ENCODE results near the gene C5.

GRCh38 chr9:120970244-120970643 is 79.8 kb downstream of the C5 start:
- no peak for TF ChIP-seq CTCF (IDR thresholded peaks at IDR 0.05; ENCODE audit: poor library complexity)
- TF ChIP-seq EZH2 (IDR thresholded peaks at IDR 0.05; ENCODE audit: borderline replicate concordance): no peak
- no peak for TF ChIP-seq EZH2phosphoT487 (IDR thresholded peaks at IDR 0.05; ENCODE audit: low read depth, severe bottlenecking, unreplicated experiment)

All from hepatocyte (in vitro differentiated cells).